HG03280 (cell line): ENCODE results near the gene GPR160.
A peak's percentile ranks its signal among the peaks of the same experiment; 100 is the strongest.

Experiments
- ATAC-seq: cut with Tn5 transposase; IDR thresholded peaks from one replicate; pipeline ENCODE4 v1.9.1; 2021; ENCODE audit warnings: mild to moderate bottlenecking, moderate library complexity; ENCODE audit not compliant: unreplicated experiment

The GPR160 gene

DNA sequence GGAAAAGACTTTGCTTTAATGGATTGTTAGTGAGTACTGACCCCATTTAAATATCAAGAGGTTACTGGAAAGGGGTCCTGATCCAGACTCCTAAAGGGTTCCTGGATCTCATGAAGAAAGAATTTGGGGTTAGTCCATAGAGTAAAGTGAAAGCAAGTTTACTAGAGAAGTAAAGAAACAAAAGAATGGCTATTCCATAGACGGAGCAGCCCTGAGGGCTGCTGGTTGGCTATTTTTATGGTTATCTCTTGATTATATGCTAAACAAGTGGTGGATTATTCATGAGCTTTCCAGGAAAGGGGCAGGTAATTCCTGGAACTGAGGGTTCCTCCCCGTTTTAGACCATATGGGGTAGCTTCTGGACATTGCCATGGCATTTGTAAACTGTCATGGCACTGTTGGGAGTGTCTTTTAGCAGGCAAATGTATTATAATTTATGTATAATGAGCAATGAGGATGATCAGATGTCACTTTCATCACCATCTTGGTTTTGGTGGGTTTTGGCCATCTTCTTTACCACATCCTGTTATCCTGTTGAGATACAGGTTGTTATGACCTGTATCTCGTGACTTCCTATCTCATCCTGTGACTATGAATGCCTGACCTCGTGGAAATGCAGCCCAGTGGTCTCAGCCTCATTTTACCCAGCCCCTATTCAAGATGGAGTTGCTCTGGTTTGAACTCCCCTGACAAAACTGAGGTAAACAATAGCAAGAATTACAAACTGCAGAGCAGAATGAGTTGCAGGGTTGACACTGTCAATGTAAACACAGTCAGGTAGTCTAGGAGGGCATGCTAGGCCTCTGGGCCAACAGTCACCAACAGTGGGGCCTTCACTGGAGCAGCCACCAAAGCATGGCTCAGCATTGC lies 10.3 kb upstream of the GPR160 start:
- no peak for ATAC-seq

DNA sequence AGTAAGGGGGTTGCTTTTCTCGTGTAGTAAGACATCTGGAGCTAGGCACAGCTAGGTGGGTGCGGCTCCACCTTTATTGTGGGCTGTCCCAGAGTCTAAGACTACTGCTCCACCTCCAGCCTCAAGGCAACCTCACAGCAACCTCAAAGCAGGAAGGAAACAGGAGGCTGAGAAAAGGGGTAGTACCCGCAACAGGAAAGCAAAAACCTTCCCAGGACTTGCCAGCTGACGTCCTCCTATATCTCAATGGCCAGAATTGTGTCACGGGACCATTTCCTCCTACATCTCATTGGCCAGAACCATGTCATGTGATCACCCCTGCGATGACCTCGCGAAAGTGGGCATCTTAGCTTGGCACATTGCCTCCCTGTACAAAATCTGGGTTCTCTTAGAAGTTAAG lies 4.3 kb upstream of the GPR160 start:
- ATAC-seq, result no peak

DNA sequence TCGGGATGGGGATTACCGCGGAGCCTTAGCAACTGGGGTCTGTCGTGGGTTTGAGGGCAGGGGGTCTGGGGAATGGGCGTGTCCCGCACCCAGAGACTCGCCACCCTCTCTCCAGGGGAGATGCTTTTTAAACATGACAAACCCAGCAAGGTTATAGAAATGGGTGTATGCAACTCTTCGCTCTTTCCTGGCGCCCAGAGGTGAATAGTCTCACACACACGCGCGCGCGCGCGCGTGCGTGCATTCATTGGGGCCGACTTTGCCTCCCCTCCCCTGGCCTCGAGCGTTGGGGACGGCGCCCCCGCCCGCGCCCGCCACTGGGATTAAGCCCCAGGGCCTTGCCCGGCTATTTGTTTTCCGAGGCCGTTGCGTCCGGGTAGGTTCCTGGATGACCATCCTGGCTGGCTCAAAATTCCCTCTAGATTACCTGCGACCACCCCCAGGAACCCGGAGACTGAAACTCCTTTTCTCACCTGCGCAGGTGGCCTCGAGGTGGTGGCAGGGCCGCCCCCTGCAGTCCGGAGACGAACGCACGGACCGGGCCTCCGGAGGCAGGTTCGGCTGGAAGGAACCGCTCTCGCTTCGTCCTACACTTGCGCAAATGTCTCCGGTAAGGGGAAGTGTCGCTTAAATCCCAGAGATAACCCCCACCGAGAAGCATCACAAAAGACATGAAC lies 777 bp downstream of the GPR160 start:
- peak; percentile 22 for ATAC-seq

DNA sequence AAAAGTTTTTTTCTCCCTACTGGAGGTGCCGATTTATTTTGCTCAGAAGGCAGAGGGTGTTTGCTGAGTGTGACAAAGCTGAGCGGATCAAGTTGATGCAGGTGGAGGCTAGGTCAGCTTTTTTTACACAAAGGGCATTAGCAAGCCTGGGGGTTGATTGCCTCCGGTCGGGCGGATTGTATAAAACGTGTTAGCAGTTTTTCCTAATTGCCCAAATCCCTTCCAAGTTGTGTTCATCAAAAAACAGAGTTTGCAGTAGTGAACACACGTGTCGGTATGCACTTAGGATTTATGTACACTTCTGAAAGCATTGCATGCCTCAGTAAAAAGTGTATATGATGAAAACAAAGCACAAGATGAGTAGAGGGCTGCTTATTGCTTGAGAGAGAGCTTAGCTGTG lies 2.6 kb downstream of the GPR160 start:
- no peak for ATAC-seq

DNA sequence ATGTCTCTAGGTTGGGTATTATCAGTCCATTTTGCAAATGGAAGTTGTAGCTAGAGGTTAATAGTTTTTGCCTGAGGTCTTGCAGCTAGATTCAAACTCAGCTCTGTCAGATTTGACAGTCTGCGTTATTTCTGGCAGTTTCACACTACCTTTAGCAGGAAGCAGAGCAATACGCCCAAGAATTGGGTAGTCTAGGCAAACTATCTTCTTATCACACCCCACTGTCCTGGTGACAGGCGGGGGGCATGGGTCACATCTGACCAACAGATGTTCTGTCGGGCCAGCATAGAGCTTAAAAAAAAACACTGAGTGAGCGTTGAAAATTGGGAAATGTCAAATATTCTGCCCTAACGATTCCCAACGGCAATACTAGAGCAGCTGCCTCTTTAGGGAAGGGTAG lies 5.7 kb downstream of the GPR160 start:
- no peak for ATAC-seq

DNA sequence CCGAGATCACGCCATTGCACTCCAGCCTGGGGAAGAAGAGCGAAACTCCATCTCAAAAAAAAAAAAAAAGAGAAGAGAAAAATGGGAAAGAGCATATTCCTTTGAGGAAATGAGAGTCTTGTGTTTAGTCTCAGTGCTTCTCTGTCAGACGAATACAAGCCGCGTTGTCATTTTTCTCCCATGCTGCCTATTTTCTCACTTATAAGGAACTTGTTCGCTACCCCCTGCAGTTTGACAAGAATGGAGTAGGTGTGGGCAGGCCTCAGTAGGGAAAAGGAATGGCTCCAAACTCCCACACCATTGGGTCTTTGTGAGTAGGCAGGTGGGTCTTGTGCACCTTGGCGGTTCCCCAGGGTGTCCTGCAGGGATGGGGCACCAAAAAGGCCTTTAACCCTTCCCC lies 6.5 kb downstream of the GPR160 start:
- ATAC-seq, result no peak

DNA sequence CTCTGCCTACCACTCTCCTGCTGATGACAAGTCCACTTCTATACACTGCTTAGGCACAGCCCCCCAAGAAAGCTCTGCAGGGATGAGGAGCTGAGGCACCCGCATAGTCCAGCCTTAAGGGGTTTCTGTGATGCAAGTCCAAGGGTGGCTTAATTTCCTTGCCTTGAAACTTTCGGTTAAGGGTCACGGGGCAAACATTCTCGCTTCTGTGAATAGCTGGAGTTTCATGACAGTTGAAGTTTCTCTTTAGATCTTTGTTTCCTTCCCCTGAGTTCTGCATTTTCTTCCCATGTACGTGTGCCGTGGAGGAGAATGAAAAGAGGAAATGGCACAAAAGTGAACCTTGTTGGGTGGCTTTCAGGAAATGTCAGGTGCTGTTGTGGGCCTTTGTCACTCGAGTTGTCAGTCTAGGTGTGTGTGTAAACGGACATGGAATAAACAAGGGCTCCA lies 7.0 kb downstream of the GPR160 start:
- peak; percentile 76 for ATAC-seq

DNA sequence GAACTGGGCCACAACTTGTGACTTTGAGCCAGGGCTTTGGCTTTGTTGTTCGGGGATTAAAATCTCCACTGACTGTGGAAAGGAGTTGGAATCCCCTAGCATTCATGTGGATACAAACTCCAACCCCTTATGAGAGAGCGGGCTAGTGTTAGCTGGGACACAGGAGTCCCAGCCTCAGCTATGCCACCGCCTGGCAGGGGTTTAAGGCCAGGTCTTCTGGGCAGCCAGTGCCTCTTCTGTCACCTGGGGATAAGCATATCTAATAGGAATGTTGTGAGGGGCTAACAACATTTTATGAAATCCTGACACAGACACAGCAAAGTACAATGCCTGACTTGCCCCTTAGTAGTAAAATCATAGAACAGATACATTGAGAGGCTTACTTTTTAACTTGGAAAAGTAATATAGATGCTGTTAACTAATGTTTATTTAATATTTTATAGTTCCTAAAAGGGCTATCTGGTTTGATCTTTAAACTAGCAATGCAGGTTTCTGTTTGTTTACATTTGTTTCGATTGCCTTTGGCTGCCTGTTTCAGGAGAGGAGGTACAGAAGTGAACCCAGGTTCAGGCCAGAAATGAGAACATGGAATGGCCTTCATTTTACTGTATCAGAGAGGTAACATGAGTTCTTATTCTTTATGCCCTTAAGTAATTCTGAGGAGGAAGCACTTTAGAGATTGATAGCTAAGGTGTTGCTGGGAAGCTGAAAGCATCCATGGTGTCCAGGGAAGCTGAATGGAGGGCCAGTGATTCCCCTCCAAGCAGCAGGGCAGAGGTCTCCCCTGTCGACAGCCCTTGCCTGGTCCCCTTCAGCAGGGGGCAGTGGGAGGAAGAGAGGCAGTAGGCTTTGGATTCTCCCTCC lies 8.7 kb downstream of the GPR160 start:
- no peak for ATAC-seq

DNA sequence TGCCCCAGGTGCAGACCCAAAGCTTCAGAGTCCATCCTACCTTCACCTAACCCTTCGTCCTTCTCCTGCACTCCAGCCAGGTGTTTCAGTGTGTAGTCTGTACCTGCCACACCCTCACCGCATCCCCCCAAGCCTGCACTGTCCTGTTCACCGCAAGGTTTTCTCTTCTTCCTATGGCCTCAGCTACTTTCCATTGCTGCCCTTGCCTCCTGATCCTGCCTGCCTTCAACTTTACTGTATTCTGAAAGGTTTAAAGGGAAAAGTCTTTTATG lies 9.3 kb downstream of the GPR160 start:
- no peak for ATAC-seq

DNA sequence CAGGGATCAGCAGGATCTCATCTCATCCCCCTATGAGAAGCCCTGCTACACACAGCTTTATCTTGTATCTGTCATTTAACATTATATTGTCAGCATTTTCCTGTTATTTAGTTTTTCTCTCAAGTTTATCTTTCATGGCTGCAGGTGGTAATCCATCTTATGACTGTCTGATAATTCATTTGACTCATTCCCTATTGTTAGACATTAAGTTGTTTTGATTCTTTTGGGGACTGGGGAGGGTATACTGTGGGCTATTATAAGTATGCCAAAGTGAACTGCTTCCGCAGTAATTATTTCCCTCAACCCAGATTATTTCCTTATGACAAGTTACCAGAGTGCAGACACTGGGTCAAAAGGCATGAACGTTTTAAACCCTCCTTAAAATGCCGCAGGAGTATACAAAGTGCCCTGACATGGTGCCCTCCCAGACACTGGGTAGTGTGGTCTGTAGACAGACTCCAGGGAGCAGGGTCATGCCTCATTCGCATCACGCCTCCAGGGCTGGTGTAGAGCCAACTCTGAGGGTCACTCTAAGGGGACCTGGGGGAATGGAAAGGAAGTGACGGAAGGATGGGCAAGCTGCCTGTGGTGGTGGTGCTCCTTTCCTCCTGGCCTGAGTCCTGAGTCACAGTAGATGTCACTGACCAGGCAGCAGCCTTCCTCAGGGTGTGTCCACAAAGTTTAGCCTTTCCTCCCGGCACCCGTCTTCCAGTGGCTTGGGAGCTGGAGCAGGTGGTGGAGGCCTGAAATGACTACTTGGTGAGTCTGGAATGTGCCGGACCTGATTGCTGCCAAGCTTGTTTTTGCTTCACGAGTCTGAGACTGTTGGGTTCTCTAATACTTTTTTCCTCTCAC lies 11.6 kb downstream of the GPR160 start:
- ATAC-seq, result no peak

DNA sequence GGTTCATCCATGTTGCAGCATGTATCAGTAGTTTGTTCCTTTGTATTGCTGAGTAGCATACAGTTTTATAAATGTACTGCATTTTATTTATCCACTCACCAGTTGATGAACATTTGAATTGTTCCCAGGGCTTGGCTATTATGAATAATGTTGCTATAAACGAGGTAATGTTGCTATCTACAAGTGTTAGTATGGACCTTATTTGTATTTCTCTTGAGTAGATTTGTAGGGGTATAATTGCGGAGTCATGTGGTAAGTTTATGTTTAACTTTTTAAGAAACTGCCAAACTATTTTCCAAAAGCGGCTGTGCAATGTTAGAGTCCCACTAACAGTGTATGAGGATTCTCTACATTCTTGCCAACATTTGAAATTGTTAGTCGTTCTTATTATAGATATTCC lies 13.0 kb downstream of the GPR160 start:
- ATAC-seq, result no peak

DNA sequence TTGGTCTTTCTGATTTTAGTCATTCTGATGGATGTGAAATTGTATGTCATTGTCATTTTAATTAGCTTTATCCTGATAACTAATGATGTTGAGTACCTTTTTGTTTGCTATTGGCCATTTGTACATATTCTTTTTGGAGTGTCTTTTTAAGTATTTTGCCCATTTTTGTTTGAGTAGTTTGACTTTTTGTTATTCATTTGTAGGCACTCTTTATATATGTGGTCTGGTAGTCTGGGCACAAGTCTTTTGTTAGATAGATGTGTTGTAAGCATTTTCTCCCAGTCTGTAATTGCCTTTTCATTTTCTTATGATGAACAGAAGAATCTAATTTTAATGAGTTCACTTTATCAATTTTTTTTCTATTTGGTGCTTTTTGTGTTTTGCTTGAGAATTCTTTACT lies 14.6 kb downstream of the GPR160 start:
- ATAC-seq, result no peak

DNA sequence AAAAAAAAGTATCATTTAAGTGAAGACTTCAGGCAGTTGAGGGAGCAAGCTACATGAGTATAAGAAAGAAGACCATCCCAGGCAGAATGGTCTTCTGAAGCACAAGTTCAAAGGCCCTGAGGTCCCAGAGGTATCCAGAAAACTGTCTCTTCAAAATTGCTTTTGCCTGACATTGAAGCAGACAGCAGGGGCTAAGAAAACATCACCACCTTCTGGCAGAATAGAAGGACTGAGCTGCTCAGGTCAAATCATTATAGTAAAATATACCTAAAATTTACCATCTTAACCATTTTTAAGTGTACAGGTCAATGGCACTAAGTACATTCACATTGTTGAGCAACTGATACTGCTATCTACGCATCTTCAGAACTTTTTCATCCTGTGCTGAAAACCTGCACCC lies 16.4 kb downstream of the GPR160 start:
- ATAC-seq, result no peak

DNA sequence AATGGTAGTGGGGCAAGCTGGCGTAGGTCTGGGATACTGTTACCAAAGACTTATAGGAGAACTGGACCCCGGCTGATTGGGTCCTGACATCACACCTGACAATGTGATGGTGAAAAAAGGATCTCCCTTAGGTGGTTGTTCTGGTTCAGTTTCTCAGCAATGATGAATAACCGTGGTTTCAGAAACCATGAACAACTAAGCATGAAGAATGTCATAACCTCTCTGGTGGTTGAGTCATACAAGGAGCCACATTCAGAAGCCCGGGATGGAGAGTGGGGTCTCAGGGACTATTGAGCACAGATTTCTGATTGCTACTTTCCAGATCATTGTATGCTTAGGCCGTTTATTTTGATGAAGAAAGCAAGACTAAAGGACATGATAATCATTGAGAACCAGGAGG lies 17.4 kb downstream of the GPR160 start:
- peak; percentile 66 for ATAC-seq

DNA sequence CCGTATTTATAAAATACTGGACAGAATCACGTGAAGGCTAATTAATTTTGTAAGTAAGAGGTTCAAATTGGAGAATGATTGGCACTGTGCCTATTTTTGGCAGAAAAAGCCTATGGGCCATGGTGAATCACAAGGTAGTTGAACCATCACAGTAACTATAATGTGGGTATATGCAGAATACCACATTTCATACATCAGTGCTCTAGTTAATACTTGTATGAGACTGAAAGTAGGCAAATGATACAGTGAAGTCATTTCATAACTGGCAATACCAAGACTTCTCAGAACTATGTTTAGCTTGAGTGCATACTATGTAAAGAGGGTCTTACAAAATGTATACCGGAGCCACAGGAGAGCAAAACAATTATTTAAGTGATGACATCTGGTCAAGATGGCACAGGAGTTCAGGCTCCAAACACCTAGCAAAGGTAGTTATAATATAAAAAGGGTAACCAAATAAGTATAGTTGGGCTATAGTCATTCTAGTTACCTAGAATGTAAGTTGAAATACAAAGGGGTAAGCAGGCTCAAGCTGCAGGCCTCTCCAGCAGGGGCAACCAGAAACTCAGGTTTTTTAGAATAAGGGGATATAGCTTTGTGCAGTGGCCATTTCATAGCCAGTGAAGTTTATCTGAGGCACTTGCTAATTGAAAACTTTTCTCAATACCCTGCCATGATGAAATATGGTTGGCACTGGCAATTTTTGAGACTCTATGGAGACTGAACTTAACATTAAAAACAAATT lies 19.1 kb downstream of the GPR160 start:
- ATAC-seq, result peak; percentile 88

DNA sequence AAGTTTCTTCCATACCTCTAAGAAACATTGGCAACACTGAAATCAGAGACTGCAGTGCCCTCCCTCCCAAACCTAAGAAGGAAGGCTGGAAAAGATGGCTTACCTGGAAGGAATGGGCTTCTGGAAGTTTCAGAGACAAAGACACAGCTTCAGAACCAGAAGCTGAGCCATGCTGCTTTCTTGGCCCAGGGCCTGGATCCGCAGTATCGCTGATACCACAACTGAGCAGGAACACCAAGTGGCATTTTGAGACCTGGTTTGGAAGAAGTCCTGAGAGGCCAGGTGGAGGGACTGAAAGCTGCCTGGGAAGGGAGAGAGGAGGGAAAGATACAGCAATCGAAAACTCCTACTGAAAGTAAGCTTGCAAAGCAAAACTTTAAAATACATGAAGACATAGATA lies 19.8 kb downstream of the GPR160 start:
- ATAC-seq, result no peak

DNA sequence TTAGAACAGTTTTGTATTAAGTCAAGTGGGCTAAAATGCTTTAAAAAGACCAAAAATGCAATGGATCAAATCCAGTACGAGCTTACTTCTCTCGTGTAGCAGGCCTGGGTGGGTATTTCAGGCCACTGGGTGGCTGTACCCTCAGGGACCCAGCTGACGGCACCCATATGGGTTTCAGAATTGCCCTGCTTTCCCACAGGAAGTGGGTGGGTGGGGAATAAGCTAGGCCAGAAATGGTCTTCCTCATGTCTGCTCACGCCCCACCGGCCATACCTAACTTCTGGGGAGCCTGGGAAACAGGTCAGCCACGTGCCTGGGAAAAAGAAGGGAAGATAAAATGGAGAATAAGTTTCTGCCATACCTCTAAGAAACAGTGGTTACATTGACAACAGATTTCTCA lies 20.3 kb downstream of the GPR160 start:
- no peak for ATAC-seq

DNA sequence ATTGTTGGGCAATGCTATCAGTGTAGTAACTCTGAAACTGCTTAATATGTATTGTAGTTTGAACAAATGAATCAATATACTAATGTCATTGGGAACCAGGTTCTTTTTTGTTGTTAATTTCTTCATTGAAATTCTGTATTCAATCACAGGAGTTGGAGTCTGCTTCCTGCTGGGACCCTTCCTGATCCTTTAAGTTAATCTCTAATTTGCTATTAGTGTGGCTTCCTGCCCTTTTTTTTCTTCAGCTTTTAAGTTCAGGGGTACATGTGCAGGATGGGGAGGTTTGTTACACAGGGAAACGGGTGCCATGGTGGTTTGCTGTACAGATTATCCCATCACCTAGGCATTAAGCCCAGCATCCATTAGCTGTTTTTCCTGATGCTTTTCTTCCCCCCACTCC lies 21.7 kb downstream of the GPR160 start:
- no peak for ATAC-seq

DNA sequence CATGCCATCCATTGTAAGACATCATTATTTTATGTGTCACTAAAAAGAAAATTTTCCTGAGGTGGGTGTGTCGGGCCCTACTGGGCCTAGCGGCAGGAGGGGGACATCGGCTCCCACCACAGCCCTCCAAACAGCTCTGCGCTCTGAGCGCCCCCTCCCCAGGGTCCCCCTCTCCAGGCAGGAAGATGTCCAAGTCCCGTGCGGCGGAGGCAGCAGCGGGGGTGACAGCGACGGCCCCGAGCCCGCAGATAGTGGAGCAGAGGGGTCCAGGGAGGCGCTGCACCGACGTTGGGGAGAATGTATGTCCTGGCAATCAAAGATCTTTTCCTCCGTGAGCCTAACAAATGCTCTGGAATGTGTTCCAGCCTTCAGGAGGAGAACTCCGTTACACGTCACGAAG lies 24.3 kb downstream of the GPR160 start:
- ATAC-seq, result no peak

DNA sequence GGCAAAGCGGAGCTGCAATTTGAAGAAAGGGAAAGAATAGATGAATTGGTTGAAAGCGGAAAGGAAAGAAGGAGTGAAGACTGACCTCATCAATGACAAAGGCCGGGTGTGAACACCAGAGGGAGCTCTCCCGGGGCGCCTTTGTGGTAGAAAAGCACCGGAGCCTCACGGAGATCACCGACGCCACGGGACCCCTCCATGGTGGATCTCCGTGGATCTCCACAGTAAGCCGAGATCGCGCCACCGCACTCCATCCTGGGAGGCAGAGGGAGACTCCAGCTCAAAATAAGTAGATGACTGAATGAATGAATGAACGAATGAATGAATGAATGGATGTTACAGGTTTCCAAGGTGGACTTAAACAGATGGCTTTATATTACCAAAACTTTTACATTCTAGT lies 25.0 kb downstream of the GPR160 start:
- no peak for ATAC-seq
